ENCODE results near the gene SPACDR.
A peak's percentile ranks its signal among the peaks of the same experiment; 100 is the strongest.

The SPACDR gene

DNA sequence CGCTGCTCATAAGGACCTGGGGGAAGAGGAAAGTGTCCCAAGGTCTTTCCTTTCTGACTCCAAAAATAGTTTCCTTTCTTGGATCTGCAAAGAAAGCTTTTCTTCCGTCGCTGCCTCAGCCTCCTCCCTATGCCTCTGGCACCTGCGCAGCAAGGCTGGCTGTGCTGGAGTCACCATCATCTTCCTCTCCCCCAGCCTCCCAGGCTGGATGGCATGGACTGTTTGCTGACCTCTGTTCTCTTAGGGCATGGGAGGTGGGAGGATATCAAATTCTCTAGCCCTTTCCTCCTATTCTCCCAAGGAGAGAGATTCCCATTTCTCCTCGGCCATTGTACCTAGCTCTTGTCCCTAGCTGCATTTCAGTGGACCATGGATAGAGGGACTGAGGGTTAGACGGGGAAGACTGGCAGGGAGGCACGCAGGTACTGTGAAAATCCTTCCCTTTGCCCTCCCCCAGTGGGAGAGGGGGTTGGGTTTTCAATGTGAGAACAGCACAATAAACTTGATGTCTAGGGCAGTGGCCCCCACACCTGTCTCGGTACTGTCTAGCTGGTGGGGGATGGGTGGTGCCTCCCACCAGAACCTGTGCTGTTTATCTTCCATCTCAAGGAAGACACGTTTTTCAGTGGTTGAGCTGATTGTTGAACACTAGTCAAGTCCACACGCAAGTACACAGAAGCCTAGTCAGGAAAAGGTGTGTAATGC, 30.3 kb downstream of the SPACDR start:
- DNase-seq = no peak

- no peak for DNase-seq
Observed at GRCh38 chr7:100433276-100433591, 30.8 kb downstream of the SPACDR start.

DNA sequence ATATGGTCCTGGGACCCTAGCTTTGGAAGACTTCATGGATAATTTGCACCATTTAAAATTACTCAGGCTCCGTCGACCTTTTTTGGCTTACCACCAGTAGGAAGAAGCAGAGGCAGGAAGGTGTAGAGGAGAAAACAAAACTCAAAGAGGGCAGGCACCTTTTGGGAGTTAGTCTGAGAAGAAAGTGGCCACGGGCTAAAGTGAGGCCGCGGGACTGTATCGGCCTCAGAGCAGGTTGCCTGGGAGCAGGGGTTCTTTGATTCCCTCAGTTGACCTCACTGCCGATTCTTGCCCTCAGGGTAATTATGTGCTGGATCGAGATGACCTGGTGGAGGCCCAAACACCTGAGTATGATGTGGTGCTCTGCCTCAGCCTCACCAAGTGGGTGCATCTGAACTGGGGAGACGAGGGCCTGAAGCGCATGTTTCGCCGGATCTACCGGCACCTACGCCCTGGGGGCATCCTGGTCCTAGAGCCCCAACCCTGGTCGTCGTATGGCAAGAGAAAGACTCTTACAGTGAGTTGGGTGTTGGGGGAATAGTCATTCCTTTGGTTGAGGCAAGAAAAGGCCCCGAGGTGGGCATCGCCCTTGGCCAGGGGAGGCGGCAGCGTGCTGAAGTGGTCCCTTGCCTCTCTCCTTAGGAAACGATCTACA, 31.3 kb downstream of the SPACDR start:
- DNase-seq = no peak

GRCh38 chr7:100432053-100432452, 32.0 kb downstream of the SPACDR start:
- DNase-seq = no peak

DNA sequence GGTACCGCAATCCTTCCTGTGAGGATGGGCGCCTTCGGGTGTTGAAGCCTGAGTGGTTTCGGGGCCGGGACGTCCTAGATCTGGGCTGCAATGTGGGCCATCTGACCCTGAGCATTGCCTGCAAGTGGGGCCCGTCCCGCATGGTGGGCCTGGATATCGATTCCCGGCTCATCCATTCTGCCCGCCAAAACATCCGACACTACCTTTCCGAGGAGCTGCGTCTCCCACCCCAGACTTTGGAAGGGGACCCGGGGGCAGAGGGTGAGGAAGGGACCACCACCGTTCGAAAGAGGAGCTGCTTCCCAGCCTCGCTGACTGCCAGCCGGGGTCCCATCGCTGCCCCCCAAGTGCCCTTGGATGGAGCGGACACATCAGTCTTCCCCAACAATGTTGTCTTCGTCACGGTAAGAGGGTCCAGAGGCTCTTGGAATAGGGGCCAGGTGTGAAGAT, 32.7 kb downstream of the SPACDR start:
- no peak for DNase-seq

DNA sequence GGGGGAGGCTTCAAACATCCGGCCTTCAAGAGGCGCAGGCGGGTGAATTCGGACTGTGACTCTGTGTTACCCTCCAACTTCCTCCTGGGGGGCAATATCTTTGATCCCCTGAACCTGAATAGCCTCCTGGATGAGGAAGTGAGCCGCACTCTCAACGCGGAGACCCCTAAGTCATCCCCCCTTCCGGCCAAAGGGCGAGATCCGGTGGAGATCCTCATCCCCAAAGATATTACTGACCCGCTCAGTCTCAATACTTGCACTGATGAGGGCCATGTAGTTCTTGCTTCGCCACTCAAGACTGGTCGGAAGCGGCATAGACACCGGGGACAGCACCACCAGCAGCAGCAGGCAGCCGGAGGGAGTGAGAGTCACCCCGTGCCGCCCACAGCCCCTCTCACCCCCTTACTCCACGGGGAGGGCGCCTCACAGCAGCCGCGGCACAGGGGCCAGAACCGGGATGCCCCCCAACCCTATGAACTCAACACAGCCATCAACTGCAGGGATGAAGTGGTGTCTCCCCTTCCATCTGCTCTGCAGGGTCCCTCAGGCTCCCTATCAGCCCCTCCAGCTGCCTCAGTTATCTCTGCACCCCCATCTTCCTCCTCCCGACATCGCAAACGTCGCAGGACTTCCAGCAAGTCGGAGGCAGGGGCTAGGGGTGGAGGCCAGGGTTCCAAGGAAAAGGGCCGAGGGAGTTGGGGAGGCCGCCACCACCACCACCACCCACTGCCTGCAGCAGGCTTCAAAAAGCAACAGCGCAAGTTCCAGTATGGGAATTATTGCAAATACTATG, 33.4 kb downstream of the SPACDR start:
- no peak for DNase-seq

DNA sequence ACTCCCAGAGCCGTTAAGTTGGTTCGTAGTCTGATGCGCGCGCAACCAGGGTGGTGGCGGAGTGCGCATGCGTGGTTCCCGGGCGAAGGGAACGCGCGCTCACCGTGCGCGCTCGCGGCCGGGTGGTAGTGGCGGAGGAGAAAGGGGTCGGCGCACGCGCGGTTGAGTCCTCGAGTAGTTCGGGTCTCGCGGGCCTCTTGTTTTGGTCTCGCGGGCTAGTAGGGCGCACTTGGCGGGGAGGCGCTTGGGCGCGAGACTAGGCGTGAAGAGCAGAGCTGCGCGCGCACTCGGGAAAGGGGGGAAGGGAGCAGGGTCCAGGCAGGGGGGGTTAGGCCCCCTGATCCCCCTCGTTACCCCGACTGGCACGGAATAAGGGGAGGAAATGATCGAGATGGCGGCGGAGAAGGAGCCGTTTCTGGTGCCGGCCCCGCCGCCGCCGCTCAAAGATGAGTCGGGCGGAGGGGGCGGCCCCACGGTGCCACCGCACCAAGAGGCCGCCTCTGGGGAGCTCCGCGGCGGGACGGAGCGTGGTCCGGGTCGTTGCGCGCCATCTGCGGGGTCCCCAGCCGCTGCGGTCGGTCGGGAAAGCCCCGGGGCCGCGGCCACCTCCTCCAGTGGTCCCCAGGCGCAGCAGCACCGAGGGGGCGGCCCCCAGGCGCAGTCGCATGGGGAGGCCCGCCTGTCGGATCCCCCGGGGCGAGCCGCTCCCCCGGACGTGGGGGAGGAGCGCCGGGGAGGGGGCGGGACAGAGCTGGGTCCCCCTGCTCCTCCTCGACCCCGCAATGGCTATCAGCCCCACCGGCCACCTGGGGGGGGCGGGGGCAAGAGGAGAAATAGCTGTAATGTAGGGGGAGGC, 34.2 kb downstream of the SPACDR start, which contains the start of gene MEPCE:
TSS of gene MEPCE (plus strand) at position 195 of the 856 bp plus-strand sequence. CDS start at position 383, 188 bp downstream.
- DNase-seq = peak; percentile 94

- peak; percentile 97 for DNase-seq
Observed at GRCh38 chr7:100428967-100429636, 35.0 kb downstream of the SPACDR start.

GRCh38 chr7:100428199-100428966, 35.7 kb downstream of the SPACDR start, which contains the start of gene ZCWPW1:
TSS of gene ZCWPW1 (minus strand) at chr7:100428703. CDS start at chr7:100420649, 8,054 bp downstream.
- DNase-seq = peak; percentile 88

DNA sequence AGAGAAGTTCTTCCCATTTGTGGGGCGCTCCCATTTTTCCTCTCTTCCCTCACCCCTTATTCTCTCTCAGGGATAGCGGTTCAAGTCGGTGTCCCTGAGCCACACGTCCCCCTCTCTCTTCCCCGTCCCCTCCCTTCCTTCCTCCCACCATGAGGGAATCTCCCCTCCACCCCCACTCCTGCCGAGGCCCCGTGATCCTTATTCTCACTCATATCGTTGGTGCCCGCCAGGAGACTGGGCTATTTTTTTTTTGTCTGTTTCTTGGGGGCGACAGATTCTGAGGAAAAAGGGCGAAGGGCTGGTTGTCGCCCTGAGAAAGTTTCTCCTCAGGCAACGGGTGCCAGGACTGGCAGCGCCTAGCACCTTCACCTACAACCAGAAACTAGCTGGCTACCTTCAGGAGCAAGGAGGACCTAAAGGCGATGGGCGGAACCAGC, 36.3 kb downstream of the SPACDR start:
- no peak for DNase-seq

- DNase-seq = no peak
Observed at GRCh38 chr7:100426516-100426915, 37.5 kb downstream of the SPACDR start.

GRCh38 chr7:100425347-100425746, 38.7 kb downstream of the SPACDR start:
- DNase-seq = no peak

DNA sequence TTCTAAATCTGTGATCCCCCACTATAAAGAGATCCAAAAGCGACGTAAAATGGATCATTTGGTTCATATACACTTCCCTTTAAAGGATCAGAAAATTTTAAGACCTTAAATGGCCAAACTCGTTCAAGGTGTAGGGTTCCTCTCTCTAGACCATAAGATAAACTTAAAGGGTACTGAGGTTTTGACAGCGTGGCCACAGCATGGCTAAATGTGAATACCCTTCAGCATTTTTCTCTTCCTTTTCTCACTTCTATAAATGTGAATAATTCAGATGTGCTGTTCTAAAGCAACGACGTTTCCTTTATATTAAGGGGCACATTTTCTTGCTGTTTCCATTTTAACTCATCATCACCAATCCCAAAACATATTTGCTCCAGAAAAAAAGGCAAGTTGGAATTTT, 40.7 kb downstream of the SPACDR start:
- DNase-seq = no peak

GRCh38 chr7:100419660-100420226, 44.3 kb downstream of the SPACDR start:
- no peak for DNase-seq

- no peak for DNase-seq
Observed at GRCh38 chr7:100418930-100419659, 45.0 kb downstream of the SPACDR start.

DNA sequence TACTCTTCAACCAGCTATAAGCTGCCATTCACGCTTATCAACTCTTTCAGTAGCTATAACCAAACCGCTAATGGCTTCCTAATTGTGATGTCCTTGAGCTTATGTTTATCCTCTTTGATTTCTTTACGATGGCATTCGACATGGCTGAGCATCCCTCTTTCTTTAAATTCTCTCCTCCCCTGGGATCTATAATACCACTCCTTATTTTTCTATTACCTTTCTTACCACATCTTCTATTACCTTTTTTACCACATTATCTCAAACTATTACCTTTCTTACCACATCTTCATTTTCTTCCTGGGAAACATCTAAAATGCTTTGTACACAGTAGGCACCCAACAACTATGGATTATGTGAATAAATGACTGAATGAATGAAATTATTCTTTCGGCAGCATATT, 48.6 kb downstream of the SPACDR start:
- DNase-seq = no peak

DNA sequence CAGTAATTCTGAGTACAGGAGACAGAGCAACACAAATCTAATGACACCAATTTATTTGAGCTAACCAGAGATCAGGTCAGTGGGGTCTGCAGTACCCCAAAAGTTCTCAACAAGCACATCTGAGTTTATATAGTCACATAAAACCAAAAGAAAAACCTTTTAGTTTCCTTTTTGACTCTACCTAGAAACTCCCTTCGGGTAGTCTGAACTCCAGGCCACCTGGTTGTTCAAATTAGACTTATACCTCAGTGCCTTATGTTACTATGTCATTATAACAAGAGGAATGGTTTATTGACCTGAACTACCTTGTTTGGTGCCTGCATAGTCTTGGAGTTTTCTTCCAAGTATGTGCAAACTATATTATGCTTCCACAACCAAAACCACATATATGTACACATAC, 50.2 kb downstream of the SPACDR start:
- no peak for DNase-seq

GRCh38 chr7:100413346-100413745, 50.7 kb downstream of the SPACDR start:
- no peak for DNase-seq

- DNase-seq = no peak
Observed at GRCh38 chr7:100411101-100411500, 53.0 kb downstream of the SPACDR start.
